ENCODE data around the gene CAPN7.

The CAPN7 gene

DNA sequence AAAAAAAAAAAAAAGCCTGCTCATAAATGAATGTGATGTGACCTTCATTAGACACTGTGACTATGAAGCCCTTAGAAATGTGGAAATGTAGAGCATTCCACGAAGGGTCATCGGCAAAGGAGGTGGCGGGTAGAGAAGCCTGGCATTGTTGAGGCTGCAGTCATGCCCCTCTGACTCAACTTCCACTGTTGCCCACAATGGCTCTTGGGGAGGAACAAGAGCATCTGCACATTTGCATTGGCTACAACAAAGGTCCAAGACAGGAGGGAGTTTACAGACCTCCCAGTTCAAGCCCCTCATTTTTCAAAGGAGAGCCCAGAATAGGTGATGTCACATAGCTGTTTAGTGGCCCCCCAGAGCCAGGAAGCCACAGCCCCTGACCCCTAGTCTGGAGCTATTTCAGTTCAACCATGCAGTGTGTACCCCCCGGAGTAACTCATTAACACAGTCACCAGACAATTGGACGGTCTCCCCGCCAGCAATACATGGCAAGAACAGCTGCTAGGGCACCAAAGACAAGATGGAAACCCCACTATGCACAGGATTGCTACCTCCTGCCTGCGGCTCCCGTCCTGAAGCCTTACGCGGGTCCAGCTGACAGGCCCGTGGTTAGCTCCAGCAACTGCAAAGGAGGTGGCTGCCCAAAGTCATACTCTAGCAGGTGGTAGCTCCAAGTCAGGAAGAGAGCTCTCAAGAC, 70.1 kb downstream of the CAPN7 start:
- no peak for DNase-seq (ENCODE audit: low spot score)

DNA sequence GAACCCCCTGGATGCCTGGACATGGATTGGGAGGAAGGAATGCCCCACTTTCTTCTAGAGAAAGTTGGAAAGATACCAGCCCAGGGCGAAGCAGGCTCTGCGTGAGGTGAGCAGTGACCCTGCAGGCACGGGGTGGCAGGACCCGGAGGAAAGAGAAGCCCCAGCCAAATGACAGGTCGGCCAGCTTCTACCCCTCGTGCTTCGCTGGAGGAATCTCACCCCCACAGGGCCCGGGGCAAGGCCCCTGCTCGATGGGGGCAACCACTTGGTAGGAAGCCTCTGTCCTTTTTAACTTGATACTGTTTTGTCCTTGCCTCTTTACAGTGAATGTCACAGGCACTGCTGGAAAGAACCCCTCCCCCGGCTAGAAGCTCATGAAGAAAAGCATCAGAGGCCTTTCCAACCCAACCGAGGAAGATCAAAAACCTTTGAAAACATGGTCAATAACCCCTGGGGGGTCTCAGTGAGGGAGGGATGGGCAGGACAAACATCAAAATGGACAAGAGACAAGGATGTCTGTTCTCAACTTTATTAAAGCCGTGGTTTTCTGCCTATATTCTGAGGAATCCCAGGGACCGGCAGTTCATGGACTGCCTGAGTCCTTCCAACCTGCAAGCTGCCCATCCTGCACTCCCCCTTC, 71.9 kb downstream of the CAPN7 start:
- DNase-seq (ENCODE audit: low spot score): no peak

DNA sequence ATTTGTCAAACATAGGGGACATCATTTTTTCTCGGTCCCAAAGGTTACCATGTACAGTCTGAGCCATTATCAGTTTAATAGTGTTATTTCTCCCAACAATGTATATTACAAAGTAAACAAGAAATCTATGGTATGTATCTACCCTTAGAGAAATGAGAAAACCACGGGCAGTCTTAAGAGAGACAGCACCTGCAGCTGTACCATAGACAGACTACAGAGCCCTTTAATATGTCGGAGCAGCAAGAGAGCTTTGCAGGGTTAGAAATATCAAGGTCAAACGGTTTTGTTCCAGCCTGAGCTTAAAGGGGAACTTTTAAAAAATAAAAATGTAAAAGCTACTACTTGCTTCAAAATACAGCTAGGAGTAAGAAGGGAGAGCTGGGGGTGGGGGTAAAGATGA, 73.2 kb downstream of the CAPN7 start:
- DNase-seq (ENCODE audit: low spot score): no peak

DNA sequence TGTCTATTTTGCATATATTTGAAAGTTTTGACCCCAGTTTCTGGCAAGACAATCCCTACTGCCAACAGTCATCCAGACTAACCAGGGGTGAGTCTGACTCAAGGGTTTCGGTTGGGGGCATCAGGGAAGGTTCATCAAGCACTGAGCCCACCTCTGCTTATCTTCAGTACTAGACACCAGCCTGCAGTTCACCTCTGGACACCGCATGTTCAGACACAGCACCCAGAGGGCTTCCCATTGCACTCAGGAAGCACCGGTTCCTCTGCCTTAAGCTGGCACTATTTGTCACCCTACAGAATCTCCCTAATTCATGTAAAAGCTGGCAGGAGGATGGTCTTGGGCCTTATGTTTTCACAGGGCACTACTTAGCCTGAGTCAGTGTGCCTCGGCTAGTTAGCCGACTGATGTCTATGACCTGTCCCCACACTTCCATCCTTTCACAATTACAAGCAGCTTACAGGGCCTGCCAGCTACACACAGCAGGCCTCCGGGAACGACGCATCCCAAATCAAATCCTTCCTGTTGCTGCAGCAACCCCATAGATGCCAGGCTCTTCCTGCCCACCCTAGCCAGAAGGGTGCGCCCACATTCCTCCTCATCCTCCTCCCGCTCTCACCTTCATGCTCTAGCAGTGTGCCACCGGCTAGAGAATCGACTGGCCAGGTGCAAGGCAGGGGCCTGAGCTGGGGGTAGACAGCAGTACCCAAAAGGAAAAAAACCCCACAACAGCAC, 73.8 kb downstream of the CAPN7 start:
- DNase-seq (ENCODE audit: low spot score): no peak

GRCh38 chr3:15280853-15281532, 74.9 kb downstream of the CAPN7 start:
- peak; percentile 79 for DNase-seq (ENCODE audit: low spot score)

GRCh38 chr3:15281817-15282216, 75.8 kb downstream of the CAPN7 start:
- DNase-seq (ENCODE audit: low spot score): peak; percentile 96

DNA sequence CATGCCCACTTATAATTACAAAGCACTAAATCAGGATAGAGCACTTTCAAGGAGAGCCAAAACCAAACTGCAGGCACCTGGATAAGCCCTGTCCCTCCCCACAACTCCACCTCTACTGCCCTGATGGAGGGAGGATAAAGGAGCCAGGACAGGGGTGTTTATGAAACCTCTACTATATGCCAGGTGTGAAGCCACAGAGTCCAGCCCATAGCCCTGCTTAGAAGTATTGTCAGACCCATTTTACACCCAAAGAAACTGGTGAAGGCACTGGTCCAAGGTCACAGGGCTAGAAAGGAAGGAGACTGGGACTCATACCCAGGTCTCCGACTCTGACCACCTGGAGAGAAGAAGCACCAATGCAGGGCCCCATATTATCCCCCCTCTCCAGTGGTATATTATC, 77.7 kb downstream of the CAPN7 start:
- no peak for DNase-seq (ENCODE audit: low spot score)

GRCh38 chr3:15284121-15284889, 78.3 kb downstream of the CAPN7 start:
- peak; percentile 58 for DNase-seq (ENCODE audit: low spot score)

DNA sequence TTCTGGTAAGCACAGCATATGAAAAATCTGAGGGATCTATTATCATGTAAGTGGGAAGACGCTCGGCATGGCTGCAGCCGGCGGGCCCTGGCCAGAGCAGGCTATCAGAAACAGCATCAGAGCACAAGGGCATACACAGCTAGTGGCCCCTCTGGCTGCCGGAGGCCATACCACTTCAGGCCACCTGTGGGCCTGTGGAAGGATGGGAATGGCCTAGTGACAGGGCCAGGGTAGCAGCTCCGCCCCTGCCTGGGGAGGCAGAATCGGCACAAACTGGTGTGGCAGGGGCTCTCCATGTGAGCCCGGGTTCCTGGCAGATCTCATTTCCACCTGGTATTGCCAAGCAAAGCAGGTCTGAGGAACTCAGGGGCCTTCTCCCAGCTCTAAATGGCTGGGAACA, 80.0 kb downstream of the CAPN7 start:
- no peak for DNase-seq (ENCODE audit: low spot score)

- DNase-seq (ENCODE audit: low spot score): no peak
Observed at GRCh38 chr3:15287565-15288330, 81.7 kb downstream of the CAPN7 start.

DNA sequence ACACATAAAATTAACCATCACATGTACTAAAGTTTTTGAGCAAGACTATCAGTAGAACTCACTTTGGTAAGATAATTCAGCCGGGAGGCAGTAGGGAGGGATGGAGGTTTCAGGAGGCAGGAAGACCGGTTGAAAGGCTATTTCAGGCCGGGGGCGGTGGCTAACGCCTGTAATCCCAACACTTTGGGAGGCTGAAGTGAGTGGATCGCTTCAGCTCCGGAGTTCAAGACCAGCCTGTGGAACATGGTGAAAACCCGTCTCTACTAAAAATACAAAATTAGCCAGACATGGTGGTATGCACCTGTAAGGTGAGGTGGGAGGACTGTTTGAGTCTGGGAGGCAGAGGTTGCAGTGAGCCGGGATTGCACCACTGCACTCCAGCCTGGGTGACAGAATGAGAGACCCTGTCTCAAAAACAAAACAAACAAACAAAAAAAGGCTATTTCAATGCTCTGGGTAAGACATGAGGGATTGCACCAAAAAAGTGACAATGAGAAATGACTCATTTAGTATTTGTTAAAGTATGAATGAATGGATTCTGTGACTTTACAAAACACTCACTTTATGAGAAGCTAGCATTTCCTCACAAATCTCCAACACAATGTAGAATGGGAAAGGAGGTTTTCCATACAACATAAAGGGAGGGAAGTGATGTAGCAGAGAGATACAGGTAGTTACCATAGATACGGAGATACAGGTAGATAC, 82.4 kb downstream of the CAPN7 start:
- DNase-seq (ENCODE audit: low spot score): no peak

- no peak for DNase-seq (ENCODE audit: low spot score)
Observed at GRCh38 chr3:15289661-15290060, 83.6 kb downstream of the CAPN7 start.

DNA sequence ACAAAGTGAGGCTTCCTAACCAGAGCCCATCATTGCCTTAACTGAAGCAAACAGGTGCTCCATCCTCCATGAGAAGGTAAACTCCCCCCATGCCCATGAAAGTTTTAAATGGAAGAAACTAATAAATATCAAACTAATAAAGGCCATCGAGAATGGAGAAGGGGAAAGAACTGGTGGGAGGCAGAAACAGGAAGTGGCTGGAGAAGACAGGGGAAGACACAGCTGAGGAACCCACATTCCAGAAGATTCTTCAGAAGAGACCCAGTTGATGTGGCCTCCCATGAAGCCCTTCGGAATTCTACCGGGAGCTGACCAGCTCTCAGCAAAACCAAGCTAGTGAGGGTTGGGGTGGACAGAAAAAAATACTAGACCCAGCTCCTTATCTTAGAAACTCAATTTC, 84.7 kb downstream of the CAPN7 start:
- DNase-seq (ENCODE audit: low spot score): no peak

DNA sequence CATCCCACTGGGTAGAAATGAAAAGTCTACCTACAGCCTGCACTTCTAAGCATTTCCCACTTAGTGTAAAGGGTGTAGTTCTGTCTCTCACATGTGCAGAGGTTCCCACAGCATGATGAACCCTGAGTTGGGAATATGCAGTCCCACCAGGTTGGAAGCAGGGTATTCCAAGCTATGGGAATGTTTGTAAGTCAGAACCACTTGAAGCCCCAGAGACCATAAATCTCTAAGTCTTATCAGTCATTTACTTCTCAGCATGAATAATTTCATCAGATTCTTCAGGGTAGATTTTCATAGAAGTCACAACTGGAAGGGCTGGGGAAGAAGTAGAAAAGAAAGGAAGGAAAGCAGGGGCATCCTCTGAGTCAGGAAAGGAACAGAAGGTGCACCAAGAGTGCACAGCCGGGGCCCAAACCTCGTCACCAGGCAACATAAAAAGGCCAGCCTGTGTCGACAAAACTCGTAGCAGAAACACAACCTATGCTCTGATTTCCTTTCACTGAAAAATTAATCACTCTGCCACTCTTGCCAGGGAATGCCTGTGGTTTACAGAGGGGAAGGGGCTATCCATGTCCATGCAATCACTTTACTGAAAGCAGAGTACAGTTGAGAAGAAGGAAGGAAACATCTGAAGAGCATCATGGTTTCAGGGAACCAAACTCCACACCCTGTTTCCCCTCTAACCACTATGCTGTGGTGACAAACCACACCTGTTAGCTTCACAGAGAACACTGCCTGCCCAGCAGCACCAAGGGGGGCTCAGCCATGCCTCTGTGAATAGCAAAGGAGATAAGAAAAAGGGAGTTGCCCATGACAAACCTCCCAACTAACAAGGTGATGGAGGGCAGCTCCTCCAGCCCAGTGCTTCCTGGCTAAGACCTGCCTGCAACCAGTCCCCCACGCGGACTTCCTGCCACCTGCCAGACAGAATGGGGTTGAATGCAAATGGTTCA, 85.8 kb downstream of the CAPN7 start:
- DNase-seq (ENCODE audit: low spot score): no peak

GRCh38 chr3:15292765-15293522, 86.9 kb downstream of the CAPN7 start:
- DNase-seq (ENCODE audit: low spot score): no peak

- no peak for DNase-seq (ENCODE audit: low spot score)
Observed at GRCh38 chr3:15294929-15295328, 88.9 kb downstream of the CAPN7 start.

GRCh38 chr3:15295506-15295905, 89.5 kb downstream of the CAPN7 start:
- peak; percentile 63 for DNase-seq (ENCODE audit: low spot score)

GRCh38 chr3:15297608-15298350, 91.7 kb downstream of the CAPN7 start:
- DNase-seq (ENCODE audit: low spot score): no peak

Data from pons (tissue), 1 donor.